GM12875 (cell line): ENCODE measurements around the gene WWOX.

Experiments used
- H3K4me3 ChIP-seq: one replicate; pipeline ENCODE4 v1.5.1; 2011; ENCODE audit warnings: low read depth, low read length, control low read depth
- TF ChIP-seq, protein P1 (sequence below): IDR thresholded peaks from 2 replicates; pipeline ENCODE4 v1.5.1; 2011; ENCODE audit warnings: low read depth, mild to moderate bottlenecking, control low read depth, inconsistent platforms, low read length, moderate library complexity, borderline replicate concordance; ENCODE audit not compliant: insufficient read depth

The WWOX gene

DNA sequence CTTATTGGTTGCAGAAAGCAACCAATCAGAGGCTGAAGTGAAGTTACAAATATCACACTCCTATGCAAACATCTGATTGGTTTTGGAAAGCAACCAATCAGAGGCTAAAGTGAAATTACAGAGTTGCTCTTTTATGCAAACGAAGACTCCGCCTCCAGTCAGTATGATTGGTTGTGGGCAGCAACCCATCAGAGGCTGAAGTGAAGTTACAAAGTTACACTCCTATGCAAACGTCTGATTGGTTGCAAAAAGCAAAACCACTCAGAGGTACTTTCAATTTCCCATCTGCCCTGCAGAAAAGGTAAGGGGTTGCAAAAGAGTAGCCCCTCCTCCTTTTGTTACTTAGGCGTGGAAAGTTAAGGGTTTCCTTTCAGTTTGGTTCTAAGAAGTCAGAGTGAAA lies 803.8 kb downstream of the WWOX start:
- H3K4me3 ChIP-seq, result no peak overlapping the region

DNA sequence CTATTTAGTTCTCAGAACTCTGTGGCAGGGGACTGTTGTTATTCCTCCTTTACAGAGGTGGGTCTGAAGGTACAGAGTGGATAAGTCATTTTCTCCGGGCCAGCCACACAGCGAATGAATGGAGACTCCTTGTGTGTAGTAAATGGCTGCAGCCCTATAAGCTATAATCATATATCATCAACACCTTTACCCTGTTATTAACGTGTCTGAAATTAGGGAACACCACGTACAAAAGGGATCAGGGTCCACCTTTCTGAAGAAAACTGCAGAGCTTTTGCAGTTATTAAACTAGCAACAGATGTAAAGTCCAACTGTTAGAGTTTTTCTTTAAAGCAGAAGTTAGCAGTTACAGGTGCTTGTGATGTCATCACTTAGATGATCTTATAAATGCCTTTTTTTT lies 804.4 kb downstream of the WWOX start:
- no peak overlapping the region for H3K4me3 ChIP-seq
- TF ChIP-seq, protein P1, sequence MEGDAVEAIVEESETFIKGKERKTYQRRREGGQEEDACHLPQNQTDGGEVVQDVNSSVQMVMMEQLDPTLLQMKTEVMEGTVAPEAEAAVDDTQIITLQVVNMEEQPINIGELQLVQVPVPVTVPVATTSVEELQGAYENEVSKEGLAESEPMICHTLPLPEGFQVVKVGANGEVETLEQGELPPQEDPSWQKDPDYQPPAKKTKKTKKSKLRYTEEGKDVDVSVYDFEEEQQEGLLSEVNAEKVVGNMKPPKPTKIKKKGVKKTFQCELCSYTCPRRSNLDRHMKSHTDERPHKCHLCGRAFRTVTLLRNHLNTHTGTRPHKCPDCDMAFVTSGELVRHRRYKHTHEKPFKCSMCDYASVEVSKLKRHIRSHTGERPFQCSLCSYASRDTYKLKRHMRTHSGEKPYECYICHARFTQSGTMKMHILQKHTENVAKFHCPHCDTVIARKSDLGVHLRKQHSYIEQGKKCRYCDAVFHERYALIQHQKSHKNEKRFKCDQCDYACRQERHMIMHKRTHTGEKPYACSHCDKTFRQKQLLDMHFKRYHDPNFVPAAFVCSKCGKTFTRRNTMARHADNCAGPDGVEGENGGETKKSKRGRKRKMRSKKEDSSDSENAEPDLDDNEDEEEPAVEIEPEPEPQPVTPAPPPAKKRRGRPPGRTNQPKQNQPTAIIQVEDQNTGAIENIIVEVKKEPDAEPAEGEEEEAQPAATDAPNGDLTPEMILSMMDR, result no peak

More for the DNA sequence above, 803.8 kb downstream of the WWOX start:
- TF ChIP-seq, protein P1, result no peak

DNA sequence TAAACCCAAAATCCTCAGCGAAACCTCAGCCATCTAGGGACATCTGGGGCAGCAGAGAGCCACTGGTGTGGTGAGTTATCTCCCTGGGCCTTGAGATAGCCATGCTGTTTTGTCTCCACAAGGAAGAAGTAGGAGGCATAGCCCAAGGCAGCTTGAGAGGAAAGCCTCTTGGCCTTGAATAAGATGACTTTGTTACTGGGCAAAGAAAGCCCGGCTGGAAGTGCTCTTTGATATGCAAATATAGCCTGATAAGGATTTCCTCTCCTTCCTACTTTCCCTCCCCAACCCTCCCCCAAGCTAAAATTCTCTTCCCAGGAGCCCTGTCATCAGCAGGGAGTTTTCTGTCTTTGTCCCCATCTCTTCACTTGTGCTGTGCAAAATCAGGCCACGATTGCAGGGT lies 806.7 kb downstream of the WWOX start:
- TF ChIP-seq, protein P1, result no peak
- H3K4me3 ChIP-seq, result no peak overlapping the region

DNA sequence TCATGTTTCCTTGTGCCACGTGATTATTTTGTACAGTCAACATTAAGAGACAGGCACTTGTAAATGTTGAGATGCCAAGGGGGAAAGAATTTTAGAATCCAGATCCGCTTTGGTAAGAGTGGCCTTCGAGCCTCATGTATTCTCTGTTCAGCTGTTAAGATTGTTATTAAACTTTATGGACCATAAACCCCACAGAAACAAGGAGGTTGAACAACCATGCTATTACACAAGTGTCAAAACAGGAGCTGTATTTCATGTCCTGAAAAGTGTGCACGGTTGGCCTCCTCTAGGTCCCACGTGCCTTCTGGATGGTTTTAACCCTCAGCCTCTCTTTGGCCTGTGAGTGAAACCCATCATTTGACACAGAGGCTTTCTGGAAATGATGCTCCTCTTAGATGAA lies 809.8 kb downstream of the WWOX start:
- TF ChIP-seq, protein P1, result no peak
- no peak overlapping the region for H3K4me3 ChIP-seq

DNA sequence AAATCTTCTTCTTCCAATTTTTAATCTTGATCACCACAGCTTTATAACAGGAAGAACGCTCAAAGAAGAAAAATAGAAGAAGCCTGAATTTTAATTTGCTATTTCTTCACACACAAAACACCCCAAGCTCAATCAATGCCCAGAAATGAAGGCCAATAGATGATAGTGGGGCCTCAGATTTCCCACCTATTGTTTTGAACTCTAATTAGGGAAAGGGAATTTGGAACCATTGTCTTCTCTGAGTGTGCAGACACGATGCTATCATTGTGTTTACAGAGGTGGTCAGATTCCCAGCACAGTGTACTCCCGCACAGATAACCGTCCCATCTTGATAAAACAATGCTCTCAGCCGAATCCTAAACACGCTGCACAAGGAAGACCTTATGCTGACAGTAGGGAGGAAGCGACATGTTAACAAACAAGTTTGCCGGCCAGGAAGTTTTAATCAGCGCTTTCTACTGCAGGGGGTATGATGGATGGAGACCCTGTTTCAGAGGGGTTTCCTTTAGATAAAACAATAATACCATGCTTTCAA lies 816.4 kb downstream of the WWOX start:
- TF ChIP-seq, protein P1, result no peak

DNA sequence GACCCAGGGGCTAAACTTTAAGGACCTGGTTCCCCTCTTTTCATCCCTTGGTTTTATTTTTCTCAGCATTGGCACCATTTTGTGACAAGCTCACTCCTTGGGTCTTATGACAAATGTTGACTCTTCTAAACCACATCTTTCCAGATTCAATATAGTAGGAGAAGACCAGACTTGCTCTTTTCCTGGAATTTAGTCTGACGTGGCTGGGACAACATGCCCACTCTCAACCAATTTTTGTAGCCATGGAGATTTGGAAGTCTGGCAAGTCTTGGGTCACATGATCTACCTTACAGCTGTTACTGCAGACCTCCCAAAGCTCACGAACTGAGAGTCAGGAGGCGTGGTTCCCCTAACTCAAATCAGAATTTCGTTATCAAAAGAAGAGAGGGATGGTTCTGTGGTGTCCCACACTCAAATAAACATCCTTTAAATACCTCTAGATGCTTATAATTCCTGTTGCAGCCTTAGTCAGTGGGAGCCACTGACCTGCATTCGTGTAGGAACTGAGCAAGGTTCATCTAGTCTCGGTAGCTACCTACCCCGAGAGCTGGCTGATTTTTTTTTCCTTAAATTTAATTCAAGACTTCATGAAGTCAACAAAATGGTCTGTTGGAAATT lies 817.6 kb downstream of the WWOX start:
- TF ChIP-seq, protein P1, result no peak
- H3K4me3 ChIP-seq, result no peak overlapping the region

More for the DNA sequence above, 816.4 kb downstream of the WWOX start:
- H3K4me3 ChIP-seq, result no peak overlapping the region

DNA sequence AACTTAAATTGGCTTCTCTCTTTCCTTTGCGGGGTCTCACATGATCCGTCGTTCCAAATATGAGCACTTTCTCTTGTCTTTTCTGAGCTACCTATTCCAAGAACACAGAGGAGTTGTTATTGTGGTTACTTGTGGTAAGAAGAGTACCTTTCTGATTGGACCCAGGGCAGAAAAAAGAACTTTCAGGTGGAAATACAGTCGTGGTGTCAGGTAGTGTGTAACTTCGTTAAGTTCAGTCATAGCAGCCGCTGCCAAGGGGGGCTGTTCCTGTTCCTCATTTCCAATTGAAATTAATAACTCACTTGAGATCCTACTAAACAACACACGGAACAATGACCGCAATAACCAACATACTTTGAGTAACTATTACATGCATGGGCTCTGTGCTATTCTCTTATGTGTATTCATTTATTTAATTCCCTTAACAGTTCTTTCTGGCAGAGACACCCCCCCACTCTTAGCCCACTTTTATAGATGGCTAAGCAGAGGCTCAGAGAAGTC lies 819.4 kb downstream of the WWOX start:
- TF ChIP-seq, protein P1, result no peak
- H3K4me3 ChIP-seq, result no peak overlapping the region
